Stimulated activated CD8-positive, alpha-beta memory T cell treated with anti-CD3 and anti-CD28 coated beads, Interleukin-12 subunit alpha, Interleukin-12 subunit beta, amount 100 ng/mL, for 24 hours (primary cell): ENCODE results near the gene NDUFAB1.
"Not testable (repeated sequence)": the region's sequence is repeated elsewhere in the genome, so short reads cannot be mapped to it uniquely, and the experiment has no call there.

Experiments
- DNase-seq: peaks from one replicate; pipeline ENCODE4 v3.0.0-alpha.2; 2020; ENCODE audit errors: extremely low read depth

NDUFAB1 gene

GRCh38 chr16:23554536-23554935 lies 41.6 kb downstream of the NDUFAB1 start:
- no peak for DNase-seq

GRCh38 chr16:23552161-23552560 lies 44.0 kb downstream of the NDUFAB1 start:
- no peak for DNase-seq

- DNase-seq: no peak
Measured at GRCh38 chr16:23549938-23550337, 46.2 kb downstream of the NDUFAB1 start.

GRCh38 chr16:23544436-23544835 lies 51.7 kb downstream of the NDUFAB1 start:
- DNase-seq: no peak

GRCh38 chr16:23540817-23541178 lies 55.3 kb downstream of the NDUFAB1 start:
- DNase-seq: not testable (repeated sequence)

- DNase-seq: no peak
Measured at GRCh38 chr16:23539984-23540816, 55.9 kb downstream of the NDUFAB1 start.

- DNase-seq: no peak
Measured at GRCh38 chr16:23538919-23539278, 57.2 kb downstream of the NDUFAB1 start.

GRCh38 chr16:23537390-23537789 lies 58.7 kb downstream of the NDUFAB1 start:
- DNase-seq: no peak

- no peak for DNase-seq
Measured at GRCh38 chr16:23535901-23536300, 60.2 kb downstream of the NDUFAB1 start.

- DNase-seq: no peak
Measured at GRCh38 chr16:23534868-23535860, 61.0 kb downstream of the NDUFAB1 start.

- DNase-seq: no peak
Measured at GRCh38 chr16:23532448-23532847, 63.7 kb downstream of the NDUFAB1 start.
